Natural killer cell (primary cell): Measurements from ENCODE around the gene NEDD4L. TPM values are rescaled to one million over a fixed set of nuclear protein-coding genes. Genes with fewer than 3 reads are reported as not detected.

Source experiments
- ATAC-seq, 3 donors: fragments of 150-1000 bp in 2 of 3; fragments of 200-7000 bp in 1 of 3; cut with Tn5 transposase; 1 replicate in 1 of 3; 2 replicates in 2 of 3; pipeline ENCODE4 v1.10.0; 2021; ENCODE audit warnings: mild to moderate bottlenecking in 2 of 3, moderate library complexity in 2 of 3
- DNase-seq, 2 donors: peaks; one replicate each; pipeline versions ENCODE4 v3.0.0 to v3.0.0-alpha.2; 2013 to 2021; ENCODE audit warnings: mixed read lengths in 1 of 2
- H3K27ac ChIP-seq: one replicate; pipeline ENCODE4 v1.5.1; 2013; ENCODE audit warnings: mild to moderate bottlenecking, low read length
- H3K27me3 ChIP-seq: one replicate; pipeline ENCODE4 v1.6.1; 2013; ENCODE audit warnings: low read length; ENCODE audit not compliant: control insufficient read depth, insufficient read depth
- H3K36me3 ChIP-seq: one replicate; pipeline ENCODE4 v1.6.1; 2013; ENCODE audit warnings: low read length; ENCODE audit not compliant: control insufficient read depth, insufficient read depth
- H3K4me1 ChIP-seq: one replicate; pipeline ENCODE4 v1.6.1; 2013; ENCODE audit warnings: low read length; ENCODE audit not compliant: control insufficient read depth, insufficient read depth
- H3K4me3 ChIP-seq: one replicate; pipeline ENCODE4 v1.5.1; 2013; ENCODE audit warnings: low read length
- H3K9me3 ChIP-seq: one replicate; pipeline ENCODE4 v1.6.1; 2013; ENCODE audit warnings: low read length; ENCODE audit not compliant: control insufficient read depth, insufficient read depth
- H3K27ac Mint-ChIP-seq, 2 donors: one replicate each; pipeline ENCODE4 v1.8.0; 2022; ENCODE audit warnings: mild to moderate bottlenecking in 2 of 2, mixed read lengths in 2 of 2, moderate library complexity in 1 of 2
- H3K27me3 Mint-ChIP-seq, 2 donors: one replicate each; pipeline ENCODE4 v1.8.0; 2022; ENCODE audit warnings: low read depth in 2 of 2, mixed read lengths in 2 of 2
- H3K36me3 Mint-ChIP-seq: one replicate; pipeline ENCODE4 v1.8.0; 2022; ENCODE audit warnings: mixed read lengths
- H3K4me1 Mint-ChIP-seq, 2 donors: one replicate each; pipeline ENCODE4 v1.8.0; 2022; ENCODE audit warnings: mixed read lengths in 2 of 2
- H3K4me3 Mint-ChIP-seq: one replicate; pipeline ENCODE4 v1.8.0; 2022; ENCODE audit warnings: mild to moderate bottlenecking, moderate library complexity, mixed read lengths
- H3K9me3 Mint-ChIP-seq, 2 donors: one replicate each; pipeline ENCODE4 v1.8.0; 2022; ENCODE audit warnings: mixed read lengths in 2 of 2
- CTCF ChIP-seq: fragments of 200-600 bp; IDR thresholded peaks from one replicate; pipeline ENCODE4 v1.8.0; 2022; ENCODE audit warnings: antibody characterized with exemption
- WGBS: methylation state at CpG from one replicate; pipeline ENCODE4 v1.1.7; 2013; ENCODE audit warnings: missing lambda C conversion rate; ENCODE audit not compliant: insufficient coverage; 5-methylcytosine and 5-hydroxymethylcytosine counted together
- intact Hi-C: fragments of 100-400 bp; cut with micrococcal nuclease; formaldehyde crosslinking; loops from one replicate; pipeline ENCODE4 v1.14.2; 2022
- total RNA-seq, 4 donors: library from RNA; stranded (reverse); fragments of 120-200 nt in 1 of 4; gene quantifications; one replicate each; pipeline versions ENCODE4 v1.2.3 to v1.2.4, GENCODE V29; 2013 to 2022

Gene NEDD4L
- total RNA-seq, 3 donors from 2014 or later (not counting 1 experiment from before 2014, with no cell fraction given), result 3.4 to 15.3 (median 14.3) TPM

- H3K9me3 Mint-ChIP-seq, result no peaks in the 10 kb centered on the region
- DNase-seq, result no peak
- Histone ChIP-seq H3K9me3 (no peaks in the 10 kb centered on the region), H3K27me3 (no peaks in the 10 kb centered on the region), H3K36me3 (no peaks in the 10 kb centered on the region), H3K4me3 (no peak overlapping the region), H3K27ac (no peak overlapping the region), H3K4me1 (no peaks in the 10 kb centered on the region)
- peaks cover 0 to 5% of the 10 kb centered on the region in 2 donors for H3K27me3 Mint-ChIP-seq
- 96% methylated on average over 3 of the region's 3 CpGs for WGBS
- intact Hi-C loops, result no loop called here
- ATAC-seq, result no peak
- H3K4me1 Mint-ChIP-seq, result no peaks in the 10 kb centered on the region
- no peak overlapping the region for H3K27ac Mint-ChIP-seq
- no peaks in the 10 kb centered on the region for H3K36me3 Mint-ChIP-seq
- H3K4me3 Mint-ChIP-seq, result no peak overlapping the region
- TF ChIP-seq CTCF, result no peak
These were observed 277.0 kb downstream of the NEDD4L start for GRCh38 chr18:58320907-58321561.

GRCh38 chr18:58321986-58322385 is 278.0 kb downstream of the NEDD4L start:
- Mint-ChIP-seq H3K36me3 (no peaks in the 10 kb centered on the region), H3K4me3 (no peak overlapping the region), H3K27me3 (peaks cover 0 to 5% of the 10 kb centered on the region in 2 donors), H3K4me1 (no peaks in the 10 kb centered on the region), H3K27ac (no peak overlapping the region), H3K9me3 (no peaks in the 10 kb centered on the region)
- intact Hi-C loops, result no loop called here
- no peaks in the 10 kb centered on the region for H3K36me3 ChIP-seq
- no peaks in the 10 kb centered on the region for H3K9me3 ChIP-seq
- H3K27me3 ChIP-seq, result no peaks in the 10 kb centered on the region
- WGBS, result 36% methylated on average over 5 of the region's 6 CpGs
- H3K27ac ChIP-seq, result no peak overlapping the region
- DNase-seq, result peak in 1 of 2 donors; percentile 73
- TF ChIP-seq CTCF, result no peak
- ATAC-seq, result peak in 2 of 3 donors; percentile 18 to 42
- no peak overlapping the region for H3K4me3 ChIP-seq
- no peaks in the 10 kb centered on the region for H3K4me1 ChIP-seq

GRCh38 chr18:58322464-58322863 is 278.4 kb downstream of the NEDD4L start:
- Mint-ChIP-seq H3K36me3 (no peaks in the 10 kb centered on the region), H3K9me3 (no peaks in the 10 kb centered on the region), H3K4me3 (no peak overlapping the region), H3K27me3 (peaks cover 0 to 5% of the 10 kb centered on the region in 2 donors), H3K27ac (no peak overlapping the region), H3K4me1 (no peaks in the 10 kb centered on the region)
- 76% methylated on average over 5 of the region's 5 CpGs for WGBS
- DNase-seq (peak in 1 of 2 donors; percentile 28), ATAC-seq (no peak)
- H3K27me3 ChIP-seq, result no peaks in the 10 kb centered on the region
- intact Hi-C loops, result no loop called here
- H3K9me3 ChIP-seq, result no peaks in the 10 kb centered on the region
- no peak overlapping the region for H3K27ac ChIP-seq
- no peaks in the 10 kb centered on the region for H3K36me3 ChIP-seq
- no peak for TF ChIP-seq CTCF
- no peak overlapping the region for H3K4me3 ChIP-seq
- no peaks in the 10 kb centered on the region for H3K4me1 ChIP-seq
